GM12891 (cell line): ENCODE results near the gene BNC2.

Source experiments
- DNase-seq: peaks from one replicate; pipeline ENCODE4 v3.0.0; 2011; ENCODE audit warnings: low spot score; ENCODE audit not compliant: insufficient read length
- FAIRE-seq: peaks from 2 replicates; lab custom pipeline; 2011; peaks lifted over from hg19 to GRCh38; lab: Jason Lieb, UNC
- PAX5 ChIP-seq: IDR thresholded peaks from 2 replicates; pipeline ENCODE4 v1.6.1; 2011; ENCODE audit warnings: low read length, moderate library complexity, mild to moderate bottlenecking; ENCODE audit not compliant: insufficient read depth, severe bottlenecking
- POLR2A ChIP-seq: IDR thresholded peaks from 2 replicates; pipeline ENCODE4 v1.6.1; 2011; ENCODE audit warnings: low read depth, low read length, control low read depth
- POLR2AphosphoS5 ChIP-seq: IDR thresholded peaks from 2 replicates; pipeline ENCODE4 v1.6.1; 2011; ENCODE audit warnings: low read depth, low read length, control low read depth
- POU2F2 ChIP-seq: IDR thresholded peaks from 2 replicates; pipeline ENCODE4 v1.6.1; 2011; ENCODE audit warnings: low read depth, mild to moderate bottlenecking, control low read depth, low read length, moderate library complexity
- SPI1 ChIP-seq: IDR thresholded peaks from 2 replicates; pipeline ENCODE4 v1.6.1; 2011; ENCODE audit warnings: low read depth, low read length, control low read depth
- TAF1 ChIP-seq: IDR thresholded peaks from 2 replicates; pipeline ENCODE4 v1.6.1; 2011; ENCODE audit warnings: low read depth, low read length, control low read depth

BNC2 gene

DNA sequence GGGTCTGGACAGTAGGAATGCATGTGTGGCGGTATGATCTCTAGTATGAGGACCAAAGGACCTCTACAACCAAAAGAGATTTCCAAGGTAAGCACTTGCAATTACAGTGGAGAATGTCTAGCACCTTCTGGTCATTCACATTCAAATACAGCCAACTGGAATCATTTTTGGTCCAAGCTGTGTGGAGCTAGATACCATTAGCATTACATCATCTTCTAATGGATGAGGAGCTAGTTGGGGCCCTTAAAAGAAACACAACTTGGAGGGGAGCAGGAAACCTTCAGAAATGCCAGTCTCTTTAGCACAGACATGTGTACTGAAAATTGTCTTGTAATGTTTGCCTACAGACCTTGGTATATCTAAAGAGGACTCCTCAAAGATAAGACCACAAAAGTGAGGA is 244.7 kb downstream of the BNC2 start:
- DNase-seq, result no peak
- TF ChIP-seq PAX5 (no peak), POLR2A (no peak), POLR2AphosphoS5 (no peak), SPI1 (no peak), TAF1 (no peak), POU2F2 (no peak)
- no peak for FAIRE-seq

GRCh38 chr9:16625161-16625631 is 245.3 kb downstream of the BNC2 start:
- DNase-seq, result no peak
- TF ChIP-seq POLR2AphosphoS5 (no peak), POLR2A (no peak), TAF1 (no peak), PAX5 (no peak), SPI1 (no peak), POU2F2 (no peak)
- FAIRE-seq, result no peak

GRCh38 chr9:16624744-16625117 is 245.7 kb downstream of the BNC2 start:
- TF ChIP-seq SPI1, result no peak
- no peak for TF ChIP-seq POU2F2
- no peak for TF ChIP-seq POLR2A
- no peak for TF ChIP-seq TAF1
- no peak for TF ChIP-seq PAX5
- TF ChIP-seq POLR2AphosphoS5, result no peak
- DNase-seq (no peak), FAIRE-seq (no peak)

DNA sequence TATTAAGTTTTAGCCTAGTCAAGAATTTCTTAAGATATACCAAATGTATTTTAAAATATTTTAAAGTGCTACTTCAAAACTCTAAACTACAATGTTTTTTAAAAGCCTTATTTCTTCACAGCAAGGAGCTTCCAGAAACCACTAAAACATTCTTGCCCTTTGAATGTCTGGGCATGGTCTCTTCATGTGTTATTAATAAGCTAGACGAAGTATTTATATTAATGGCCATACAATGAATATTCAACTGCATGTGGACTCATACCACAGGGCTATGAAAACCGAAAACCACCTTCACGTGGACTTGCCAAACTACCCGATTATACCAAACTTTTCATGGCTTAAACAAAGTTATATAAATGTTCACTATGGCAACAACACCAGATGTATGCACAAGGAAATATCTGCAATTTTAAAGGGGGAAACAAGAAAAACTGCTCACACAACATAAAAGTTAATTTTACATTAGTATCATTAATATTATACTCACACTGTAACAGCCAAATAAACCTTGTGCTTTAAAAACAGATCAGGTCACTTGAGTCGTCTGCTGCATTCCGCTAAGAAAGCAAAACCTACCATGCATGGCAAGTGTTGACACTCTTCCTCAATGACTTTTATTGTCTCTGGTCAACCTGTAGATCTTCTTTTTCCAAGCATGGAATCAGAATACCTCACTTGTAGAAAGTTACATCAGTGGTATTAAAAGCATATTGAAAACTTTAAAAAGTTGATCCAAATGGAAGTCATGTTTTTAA is 246.3 kb downstream of the BNC2 start:
- DNase-seq, result no peak
- no peak for TF ChIP-seq SPI1
- no peak for TF ChIP-seq POLR2A
- TF ChIP-seq POLR2AphosphoS5, result no peak
- TF ChIP-seq POU2F2, result no peak
- no peak for TF ChIP-seq PAX5
- no peak for TF ChIP-seq TAF1
- no peak for FAIRE-seq

DNA sequence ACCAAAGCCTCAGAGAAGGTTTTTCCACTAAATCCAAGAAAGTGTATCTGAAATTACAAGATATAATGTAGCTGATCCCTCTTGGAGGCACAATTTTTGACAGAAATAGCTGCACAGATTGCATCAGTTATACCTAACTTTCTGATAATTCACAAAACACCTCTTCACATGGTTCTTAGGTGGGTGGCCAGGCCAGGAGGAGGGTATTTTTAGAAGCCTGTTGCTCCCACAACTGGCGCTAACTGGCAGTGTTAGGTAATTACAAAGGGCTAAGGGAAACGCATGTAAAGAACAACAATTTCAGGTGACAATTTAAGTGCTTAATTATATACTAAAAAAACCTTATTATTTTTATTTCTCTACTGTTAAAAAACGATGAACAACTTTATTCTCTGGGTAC is 247.9 kb downstream of the BNC2 start:
- DNase-seq (no peak), FAIRE-seq (no peak)
- TF ChIP-seq POU2F2 (no peak), SPI1 (no peak), TAF1 (no peak), PAX5 (no peak), POLR2A (no peak), POLR2AphosphoS5 (no peak)

DNA sequence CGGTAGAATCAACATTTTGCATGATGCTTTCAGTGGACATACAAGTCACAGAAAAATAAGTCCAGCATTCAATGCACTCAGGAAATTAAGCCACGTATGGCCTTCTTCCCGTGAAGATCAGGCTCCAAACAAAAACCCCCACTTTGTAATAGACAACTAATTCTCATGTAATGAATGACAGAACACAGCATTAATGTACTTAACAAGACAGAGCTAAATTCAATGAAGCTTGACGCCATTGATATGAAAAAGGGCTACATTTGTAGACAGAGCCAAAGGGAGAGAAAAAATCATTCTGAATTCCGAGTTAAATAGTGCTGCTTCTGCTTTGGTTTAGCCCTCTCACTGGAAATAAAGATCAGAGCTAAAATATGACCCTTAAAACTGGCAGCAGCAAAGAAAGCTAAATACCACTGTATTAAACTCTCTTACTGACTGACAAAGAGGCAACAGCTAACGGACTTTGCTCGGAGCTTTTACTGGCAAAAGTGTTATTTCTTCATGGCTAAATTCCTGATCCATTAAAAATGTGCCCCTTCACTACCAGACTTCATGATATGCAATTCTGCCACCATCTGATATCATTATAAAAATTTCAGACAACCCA is 250.5 kb downstream of the BNC2 start:
- FAIRE-seq, result no peak
- no peak for DNase-seq
- TF ChIP-seq PAX5 (no peak), TAF1 (no peak), POLR2AphosphoS5 (no peak), POLR2A (no peak), SPI1 (no peak), POU2F2 (no peak)

DNA sequence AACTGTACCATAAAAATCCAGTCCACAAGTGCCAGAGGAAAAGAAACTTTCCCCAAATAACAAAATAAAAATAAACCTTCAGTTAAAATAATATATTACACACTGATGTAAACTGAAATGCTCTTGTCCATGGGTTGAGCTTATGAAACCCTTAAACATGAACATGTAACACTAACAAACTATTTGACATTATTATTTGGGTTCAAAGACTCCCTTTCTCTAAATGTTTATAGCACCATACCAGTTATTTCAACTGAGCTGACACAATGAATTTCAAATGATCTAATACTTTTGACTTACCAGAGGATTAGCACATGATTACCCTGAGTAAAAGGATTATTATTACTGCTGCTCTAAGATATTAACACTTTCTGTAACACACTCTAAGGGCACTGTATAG is 251.1 kb downstream of the BNC2 start:
- TF ChIP-seq POLR2A (no peak), TAF1 (no peak), PAX5 (no peak), SPI1 (no peak), POU2F2 (no peak), POLR2AphosphoS5 (no peak)
- DNase-seq (no peak), FAIRE-seq (no peak)

GRCh38 chr9:16618524-16618923 is 251.9 kb downstream of the BNC2 start:
- FAIRE-seq (no peak), DNase-seq (no peak)
- TF ChIP-seq POLR2AphosphoS5, result no peak
- TF ChIP-seq POU2F2, result no peak
- no peak for TF ChIP-seq TAF1

- TF ChIP-seq POLR2AphosphoS5, result no peak
- TF ChIP-seq TAF1, result no peak
- no peak for TF ChIP-seq POU2F2
- no peak for TF ChIP-seq PAX5
- TF ChIP-seq POLR2A, result no peak
- TF ChIP-seq SPI1, result no peak
- FAIRE-seq (no peak), DNase-seq (no peak)
Measured at GRCh38 chr9:16616686-16617085, 253.8 kb downstream of the BNC2 start.

GRCh38 chr9:16615451-16615850 is 255.0 kb downstream of the BNC2 start:
- no peak for FAIRE-seq
- no peak for TF ChIP-seq TAF1
- TF ChIP-seq POU2F2, result no peak
- no peak for TF ChIP-seq SPI1
- no peak for TF ChIP-seq POLR2A
- no peak for TF ChIP-seq POLR2AphosphoS5
- TF ChIP-seq PAX5, result no peak
- DNase-seq, result no peak
